ENCODE data around the gene KCNG2. TPM values are rescaled to one million over a fixed set of nuclear protein-coding genes. Genes with fewer than 3 reads are reported as not detected.
A peak's percentile ranks its signal among the peaks of the same experiment; 100 is the strongest.

Gene KCNG2
- total and polyA plus RNA-seq, 2 of the 8 experiments (the other 6 are each of a cell fraction or from before 2014, with no cell fraction given), result 0.19 to 0.74 TPM

- H3K4me2 ChIP-seq (ENCODE audit: insufficient read depth in 1 of 2, low read depth in 2 of 2, low read length in 2 of 2), result peak overlapping the region in 1 of 2 experiments; percentile 76; a peak in 3 of 4 replicates
- 79% methylated on average over 16 of the region's 16 CpGs; no CpG with 5 or more reads in 1 of the 2 experiments for WGBS, 2 experiments (ENCODE audit: extremely low coverage in 1 of 2, insufficient coverage in 1 of 2, insufficient read length in 1 of 2, insufficient replicate concordance in 2 of 2, low coverage in 1 of 2, low lambda C conversion rate in 2 of 2, missing lambda C conversion rate in 1 of 2)
- TF ChIP-seq JUND (IDR thresholded peaks at IDR 0.05; ENCODE audit: low read length) (no peak), CTBP2 (IDR thresholded peaks at IDR 0.05; ENCODE audit: borderline replicate concordance, insufficient read depth, insufficient read length, low read length) (no peak), TAF1 (IDR thresholded peaks at IDR 0.05; ENCODE audit: low read depth, low read length) (no peak), SIX5 (IDR thresholded peaks at IDR 0.05; ENCODE audit: low read depth, low read length) (no peak), BRCA1 (IDR thresholded peaks at IDR 0.05; ENCODE audit: low read depth, low read length) (no peak), JUN (IDR thresholded peaks at IDR 0.05; ENCODE audit: low read depth, low read length) (no peak), NRF1 (IDR thresholded peaks at IDR 0.05; ENCODE audit: low read depth, low read length) (no peak), CHD2 (IDR thresholded peaks at IDR 0.05; ENCODE audit: low read length) (no peak), SAP30 (IDR thresholded peaks at IDR 0.05; ENCODE audit: insufficient read depth, insufficient replicate concordance, low read length) (no peak), ZNF274 (IDR thresholded peaks at IDR 0.05; ENCODE audit: borderline replicate concordance, extremely low read depth, low read length) (no peak), FOSL1 (IDR thresholded peaks at IDR 0.05; ENCODE audit: insufficient read depth, low read depth, low read length) (no peak)
- TF ChIP-seq, protein P1, sequence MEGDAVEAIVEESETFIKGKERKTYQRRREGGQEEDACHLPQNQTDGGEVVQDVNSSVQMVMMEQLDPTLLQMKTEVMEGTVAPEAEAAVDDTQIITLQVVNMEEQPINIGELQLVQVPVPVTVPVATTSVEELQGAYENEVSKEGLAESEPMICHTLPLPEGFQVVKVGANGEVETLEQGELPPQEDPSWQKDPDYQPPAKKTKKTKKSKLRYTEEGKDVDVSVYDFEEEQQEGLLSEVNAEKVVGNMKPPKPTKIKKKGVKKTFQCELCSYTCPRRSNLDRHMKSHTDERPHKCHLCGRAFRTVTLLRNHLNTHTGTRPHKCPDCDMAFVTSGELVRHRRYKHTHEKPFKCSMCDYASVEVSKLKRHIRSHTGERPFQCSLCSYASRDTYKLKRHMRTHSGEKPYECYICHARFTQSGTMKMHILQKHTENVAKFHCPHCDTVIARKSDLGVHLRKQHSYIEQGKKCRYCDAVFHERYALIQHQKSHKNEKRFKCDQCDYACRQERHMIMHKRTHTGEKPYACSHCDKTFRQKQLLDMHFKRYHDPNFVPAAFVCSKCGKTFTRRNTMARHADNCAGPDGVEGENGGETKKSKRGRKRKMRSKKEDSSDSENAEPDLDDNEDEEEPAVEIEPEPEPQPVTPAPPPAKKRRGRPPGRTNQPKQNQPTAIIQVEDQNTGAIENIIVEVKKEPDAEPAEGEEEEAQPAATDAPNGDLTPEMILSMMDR (IDR thresholded peaks at IDR 0.05; ENCODE audit: control extremely low read depth in 1 of 3, insufficient read depth in 1 of 3, low read depth in 1 of 3, low read length in 3 of 3), result no peak
These were observed 10.2 kb upstream of the KCNG2 start for GRCh38 chr18:79787527-79787864.

More at GRCh38 chr18:79787527-79787864, 10.2 kb upstream of the KCNG2 start:
- Histone ChIP-seq H2BK120ac (replicated peaks; ENCODE audit: low read depth, low read length) (no peak overlapping the region), H3K79me2 (ENCODE audit: control insufficient read depth in 1 of 2, insufficient read depth in 2 of 2, low read length in 2 of 2) (no peaks in the 10 kb centered on the region), H3K9me3 (ENCODE audit: insufficient read depth in 2 of 2, low read depth in 1 of 2, low read length in 1 of 2) (no peaks in the 10 kb centered on the region; a peak in 1 of 4 replicates), H2BK20ac (ENCODE audit: low read length) (no peak overlapping the region), H4K20me1 (replicated peaks in 1 of 2; ENCODE audit: control insufficient read depth in 1 of 2, insufficient read depth in 2 of 2, low read length in 2 of 2) (peaks cover 0 to 5% of the 10 kb centered on the region in 2 experiments), H4K5ac (ENCODE audit: insufficient read length, low read depth, low read length) (no peak overlapping the region), H3K14ac (ENCODE audit: insufficient read length) (no peak overlapping the region), H3K4me1 (replicated peaks in 1 of 4; ENCODE audit: control insufficient read depth in 3 of 4, insufficient read depth in 4 of 4, low read length in 3 of 4) (peaks cover 0 to 5% (median 1%) of the 10 kb centered on the region in 4 experiments; a peak in 2 of 7 replicates), H3K23ac (ENCODE audit: insufficient read length) (no peak overlapping the region), H2AFZ (ENCODE audit: low read length) (no peak overlapping the region), H2BK5ac (ENCODE audit: low read depth, low read length) (no peak overlapping the region), H3K27me3 (replicated peaks in 1 of 4; ENCODE audit: control insufficient read depth in 3 of 4, extremely low read depth in 1 of 4, insufficient read depth in 3 of 4, low read length in 3 of 4) (peaks cover 19 to 44% (median 41%) of the 10 kb centered on the region in 4 experiments), H3K4me3 (ENCODE audit: extremely low read depth in 1 of 4, insufficient read depth in 2 of 4, low read depth in 3 of 4, low read length in 4 of 4) (peak overlapping the region in 1 of 4 experiments; percentile 64; a peak in 2 of 8 replicates), H3K36me3 (ENCODE audit: control insufficient read depth in 2 of 4, insufficient read depth in 4 of 4, low read length in 3 of 4) (no peaks in the 10 kb centered on the region; a peak in 1 of 8 replicates), H3K4ac (replicated peaks; ENCODE audit: insufficient read length, low read depth, low read length) (no peak overlapping the region), H4K91ac (replicated peaks; ENCODE audit: insufficient read length, low read length) (no peak overlapping the region), H2AK5ac (ENCODE audit: low read depth, low read length) (no peak overlapping the region), H3K56ac (replicated peaks; ENCODE audit: insufficient read length, low read depth, low read length) (no peak overlapping the region), H3K18ac (ENCODE audit: extremely low read depth, low read length) (no peak overlapping the region), H2BK12ac (ENCODE audit: low read depth, low read length) (no peak overlapping the region), H4K8ac (ENCODE audit: extremely low read depth, insufficient read depth, low read length) (no peak overlapping the region), H3K79me1 (ENCODE audit: low read depth, low read length) (peaks cover 4% of the 10 kb centered on the region; the same call in 1 of the 2 replicates), H3K23me2 (ENCODE audit: low read depth, low read length) (peaks cover 8% of the 10 kb centered on the region), H3K27ac (ENCODE audit: low read depth, low read length) (no peak overlapping the region), H2BK15ac (ENCODE audit: low read length) (no peak overlapping the region), H3K9ac (replicated peaks in 1 of 4; ENCODE audit: extremely low read depth in 1 of 4, low read depth in 3 of 4, low read length in 3 of 4) (no peak overlapping the region)
- ChIA-PET CTCF (ENCODE audit: partially characterized antibody) (interaction anchor here (0.9 kb wide), 1 partner anchor 9 kb away, joined by 3 read pairs; no protein-coding TSS in a partner anchor), POLR2A (ENCODE audit: partially characterized antibody) (no interaction called here)
- no peak for DNase-seq (ENCODE audit: low read depth in 1 of 2, low spot score in 2 of 2)
- no peak for FAIRE-seq

Measured in H1 (cell line).